Measurements from ENCODE around the gene CYBA.

DNA sequence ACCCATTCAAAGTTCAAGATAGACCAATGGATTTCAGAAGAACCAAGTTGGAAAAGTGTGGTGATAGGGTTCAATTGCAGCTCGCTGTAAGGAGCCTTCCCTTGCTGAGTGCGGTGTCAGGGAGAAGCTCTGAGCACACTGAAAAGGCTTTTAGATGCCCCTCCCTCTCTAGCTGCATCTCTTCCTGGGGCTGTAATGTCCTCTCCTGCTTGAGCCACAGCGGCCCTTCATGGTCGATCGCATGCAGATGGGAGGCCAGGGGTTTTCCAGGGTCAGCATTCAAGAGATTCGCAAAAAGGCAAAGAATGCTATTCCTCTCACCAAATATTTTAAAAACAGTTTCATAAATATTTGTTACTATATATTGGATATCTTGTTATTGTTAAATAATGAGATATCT is 56.9 kb downstream of the CYBA start:
- no peak for TF ChIP-seq EZH2 (IDR thresholded peaks at IDR 0.05; ENCODE audit: borderline replicate concordance, insufficient read depth, low read depth, low read length, poor library complexity, severe bottlenecking)
- TF ChIP-seq, protein P1, sequence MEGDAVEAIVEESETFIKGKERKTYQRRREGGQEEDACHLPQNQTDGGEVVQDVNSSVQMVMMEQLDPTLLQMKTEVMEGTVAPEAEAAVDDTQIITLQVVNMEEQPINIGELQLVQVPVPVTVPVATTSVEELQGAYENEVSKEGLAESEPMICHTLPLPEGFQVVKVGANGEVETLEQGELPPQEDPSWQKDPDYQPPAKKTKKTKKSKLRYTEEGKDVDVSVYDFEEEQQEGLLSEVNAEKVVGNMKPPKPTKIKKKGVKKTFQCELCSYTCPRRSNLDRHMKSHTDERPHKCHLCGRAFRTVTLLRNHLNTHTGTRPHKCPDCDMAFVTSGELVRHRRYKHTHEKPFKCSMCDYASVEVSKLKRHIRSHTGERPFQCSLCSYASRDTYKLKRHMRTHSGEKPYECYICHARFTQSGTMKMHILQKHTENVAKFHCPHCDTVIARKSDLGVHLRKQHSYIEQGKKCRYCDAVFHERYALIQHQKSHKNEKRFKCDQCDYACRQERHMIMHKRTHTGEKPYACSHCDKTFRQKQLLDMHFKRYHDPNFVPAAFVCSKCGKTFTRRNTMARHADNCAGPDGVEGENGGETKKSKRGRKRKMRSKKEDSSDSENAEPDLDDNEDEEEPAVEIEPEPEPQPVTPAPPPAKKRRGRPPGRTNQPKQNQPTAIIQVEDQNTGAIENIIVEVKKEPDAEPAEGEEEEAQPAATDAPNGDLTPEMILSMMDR (IDR thresholded peaks at IDR 0.05): no peak
